HUDEP-2 (cell line): ENCODE results near the gene OLIG2.

Experiments
- DNase-seq, 76 experiments: peaks; one replicate each; lab custom pipeline; 2025; ENCODE audit not compliant: unreplicated experiment in 76 of 76; lab: John Stamatoyannopoulos, UW

Gene OLIG2

GRCh38 chr21:33025489-33026442 lies at the start of gene OLIG2:
OLIG2 (plus strand) TSS chr21:33025935; CDS start chr21:33026863, 928 bp downstream.
- peak in 4 of 76 experiments; percentile 24 to 27 (median 26) for DNase-seq

GRCh38 chr21:32976791-32977190 lies 48.9 kb upstream of the OLIG2 start:
- no peak for DNase-seq

GRCh38 chr21:32977216-32977615 lies 48.5 kb upstream of the OLIG2 start:
- no peak for DNase-seq

GRCh38 chr21:32978331-32979270 lies 47.1 kb upstream of the OLIG2 start:
- no peak for DNase-seq

- DNase-seq: no peak
Measured at GRCh38 chr21:32979598-32980268, 46.0 kb upstream of the OLIG2 start.

- DNase-seq: no peak
Measured at GRCh38 chr21:32981096-32981495, 44.6 kb upstream of the OLIG2 start.

GRCh38 chr21:32990666-32991065 lies 35.1 kb upstream of the OLIG2 start:
- DNase-seq: no peak

- no peak for DNase-seq
Measured at GRCh38 chr21:32991361-32991760, 34.4 kb upstream of the OLIG2 start.

- DNase-seq: no peak
Measured at GRCh38 chr21:32993894-32994293, 31.8 kb upstream of the OLIG2 start.

- DNase-seq: peak in 26 of 76 experiments; percentile 3 to 51 (median 28)
Measured at GRCh38 chr21:32994305-32994704, 31.4 kb upstream of the OLIG2 start.

- no peak for DNase-seq
Measured at GRCh38 chr21:33007747-33008146, 18.0 kb upstream of the OLIG2 start.

- no peak for DNase-seq
Measured at GRCh38 chr21:33008333-33009051, 17.2 kb upstream of the OLIG2 start.

- no peak for DNase-seq
Measured at GRCh38 chr21:33010931-33011330, 14.8 kb upstream of the OLIG2 start.

GRCh38 chr21:33011462-33011861 lies 14.3 kb upstream of the OLIG2 start:
- DNase-seq: no peak

- DNase-seq: peak in 1 of 76 experiments; percentile 8
Measured at GRCh38 chr21:33013626-33014025, 12.1 kb upstream of the OLIG2 start.

GRCh38 chr21:33014331-33014730 lies 11.4 kb upstream of the OLIG2 start:
- DNase-seq: no peak

- no peak for DNase-seq
Measured at GRCh38 chr21:33015096-33015495, 10.6 kb upstream of the OLIG2 start.

GRCh38 chr21:33015756-33016155 lies 10.0 kb upstream of the OLIG2 start:
- DNase-seq: no peak

- DNase-seq: no peak
Measured at GRCh38 chr21:33018707-33019465, 6.8 kb upstream of the OLIG2 start.
